Hematopoietic multipotent progenitor cell treated with erythropoietin and hydrocortisone succinate and interleukin-3 and kit ligand, for 15 days (in vitro differentiated cells): Measurements from ENCODE around the gene ITGA7.

Experiments
- DNase-seq: peaks from one replicate; pipeline ENCODE4 v3.0.0-alpha.2; 2015; ENCODE audit warnings: low spot score

ITGA7 gene

GRCh38 chr12:55733021-55733555 is 25.4 kb upstream of the ITGA7 start:
- no peak for DNase-seq

- no peak for DNase-seq
Observed at GRCh38 chr12:55732288-55732687, 24.6 kb upstream of the ITGA7 start.

- DNase-seq = no peak
Observed at GRCh38 chr12:55729819-55730818, 22.4 kb upstream of the ITGA7 start.

GRCh38 chr12:55728939-55729818 is 21.5 kb upstream of the ITGA7 start, which contains the start of gene CD63:
Gene CD63, minus strand, starts transcription at chr12:55729009. Its CDS starts 668 bp downstream, at chr12:55728341.
- peak; percentile 31 for DNase-seq

GRCh38 chr12:55728186-55728938 is 20.7 kb upstream of the ITGA7 start:
- no peak for DNase-seq

- DNase-seq = no peak
Observed at GRCh38 chr12:55727643-55728185, 20.0 kb upstream of the ITGA7 start.

- DNase-seq = no peak
Observed at GRCh38 chr12:55726971-55727370, 19.3 kb upstream of the ITGA7 start.

- no peak for DNase-seq
Observed at GRCh38 chr12:55725556-55725955, 17.9 kb upstream of the ITGA7 start.

- no peak for DNase-seq
Observed at GRCh38 chr12:55724940-55725309, 17.2 kb upstream of the ITGA7 start.

- DNase-seq = peak; percentile 51
Observed at GRCh38 chr12:55724226-55724939, 16.7 kb upstream of the ITGA7 start.

- DNase-seq = no peak
Observed at GRCh38 chr12:55723516-55724225, 16.0 kb upstream of the ITGA7 start.

GRCh38 chr12:55722948-55723347 is 15.2 kb upstream of the ITGA7 start:
- no peak for DNase-seq

- no peak for DNase-seq
Observed at GRCh38 chr12:55721601-55722213, 14.0 kb upstream of the ITGA7 start.

GRCh38 chr12:55720894-55721444 is 13.3 kb upstream of the ITGA7 start:
- no peak for DNase-seq

GRCh38 chr12:55720071-55720564 is 12.4 kb upstream of the ITGA7 start, which contains the start of gene RDH5:
Gene RDH5, plus strand, starts transcription at chr12:55720393. Its CDS starts 792 bp downstream, at chr12:55721185.
- DNase-seq = no peak

GRCh38 chr12:55719371-55719770 is 11.7 kb upstream of the ITGA7 start:
- DNase-seq = no peak

GRCh38 chr12:55718624-55719275 is 11.0 kb upstream of the ITGA7 start:
- no peak for DNase-seq

GRCh38 chr12:55718015-55718414 is 10.3 kb upstream of the ITGA7 start:
- DNase-seq = no peak
